ENCODE data around the gene PC.
"Not testable (repeated sequence)": the region's sequence is repeated elsewhere in the genome, so short reads cannot be mapped to it uniquely, and the experiment has no call there.

PC gene

GRCh38 chr11:66823700-66824099, 134.5 kb downstream of the PC start:
- TF ChIP-seq JUND (IDR thresholded peaks at IDR 0.05; ENCODE audit: low read depth): no peak
- DNase-seq (ENCODE audit: low read depth in 1 of 2, low spot score in 1 of 2): no peak
- in situ Hi-C loops (cut with HindIII; ENCODE audit: low pct_unique_long_range_greater_than_20kb, low sequenced_read_pairs): no loop called here

DNA sequence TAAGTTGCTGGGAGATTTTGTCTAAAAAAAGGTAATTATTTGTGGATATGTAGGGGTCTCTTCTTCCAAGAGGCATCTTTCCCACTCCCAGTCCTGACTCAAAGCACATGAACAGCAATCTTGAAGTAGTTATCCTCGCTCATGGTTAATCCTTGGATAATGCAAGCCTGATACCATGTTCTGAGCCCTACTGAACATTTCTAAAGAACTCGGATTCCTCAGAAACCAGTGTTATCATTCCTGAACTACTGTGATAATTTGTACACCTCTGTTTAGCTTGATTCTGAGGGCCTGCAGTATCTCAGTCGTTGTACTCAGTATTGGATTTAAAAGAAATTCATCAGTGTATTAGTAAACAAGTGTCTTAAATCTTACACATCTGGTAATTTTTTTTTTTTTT, 137.3 kb downstream of the PC start:
- in situ Hi-C loops (cut with HindIII; ENCODE audit: low pct_unique_long_range_greater_than_20kb, low sequenced_read_pairs): no loop called here
- TF ChIP-seq JUND (IDR thresholded peaks at IDR 0.05; ENCODE audit: low read depth): no peak
- DNase-seq (ENCODE audit: low read depth in 1 of 2, low spot score in 1 of 2): no peak

DNA sequence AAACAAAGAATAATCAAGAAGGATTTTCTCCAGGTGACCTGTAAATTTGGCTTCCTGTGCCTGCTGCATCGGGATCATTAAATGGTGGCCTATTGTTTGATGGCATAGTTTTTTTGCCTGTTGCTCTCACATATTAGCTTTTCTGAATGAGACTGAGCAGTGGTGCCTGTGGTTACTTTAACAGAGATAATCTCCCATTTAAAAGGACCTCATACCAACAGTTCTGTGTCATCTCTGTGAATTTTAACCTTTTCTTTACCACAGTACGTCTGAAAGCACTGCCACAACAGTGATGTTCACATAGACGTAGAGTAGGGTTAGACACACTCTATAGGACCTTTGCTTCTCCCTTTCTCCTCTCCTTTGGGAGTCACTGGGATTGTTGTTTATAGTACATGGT, 137.8 kb downstream of the PC start:
- no peak for DNase-seq (ENCODE audit: low read depth in 1 of 2, low spot score in 1 of 2)
- no peak for TF ChIP-seq JUND (IDR thresholded peaks at IDR 0.05; ENCODE audit: low read depth)
- in situ Hi-C loops (cut with HindIII; ENCODE audit: low pct_unique_long_range_greater_than_20kb, low sequenced_read_pairs): no loop called here

- in situ Hi-C loops (cut with HindIII; ENCODE audit: low pct_unique_long_range_greater_than_20kb, low sequenced_read_pairs): no loop called here
- no peak for TF ChIP-seq JUND (IDR thresholded peaks at IDR 0.05; ENCODE audit: low read depth)
- no peak for DNase-seq (ENCODE audit: low read depth in 1 of 2, low spot score in 1 of 2)
Observed at GRCh38 chr11:66818231-66818955, 139.8 kb downstream of the PC start.

DNA sequence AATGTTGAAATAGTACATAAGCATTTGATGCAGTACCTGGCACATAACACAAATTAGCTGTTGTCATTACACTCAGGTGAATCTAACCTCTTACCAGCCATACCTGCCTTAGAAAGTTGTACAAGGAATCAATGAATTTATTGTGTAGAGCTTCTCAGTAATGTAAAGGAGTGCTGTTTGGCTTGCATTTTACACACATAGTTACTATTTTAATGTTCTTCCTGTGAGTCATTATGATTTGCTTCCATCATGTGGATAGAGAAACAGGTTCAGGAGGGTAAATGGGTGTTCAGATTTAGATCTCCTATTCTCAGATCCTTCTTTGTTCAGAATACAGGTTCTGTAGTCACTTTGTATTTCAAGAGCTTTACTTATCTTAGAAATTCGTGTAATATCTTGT, 142.5 kb downstream of the PC start:
- no peak for TF ChIP-seq JUND (IDR thresholded peaks at IDR 0.05; ENCODE audit: low read depth)
- in situ Hi-C loops (cut with HindIII; ENCODE audit: low pct_unique_long_range_greater_than_20kb, low sequenced_read_pairs): no loop called here
- DNase-seq (ENCODE audit: low read depth in 1 of 2, low spot score in 1 of 2): no peak

- no peak for DNase-seq (ENCODE audit: low read depth in 1 of 2, low spot score in 1 of 2)
- TF ChIP-seq JUND (IDR thresholded peaks at IDR 0.05; ENCODE audit: low read depth): no peak
- in situ Hi-C loops (cut with HindIII; ENCODE audit: low pct_unique_long_range_greater_than_20kb, low sequenced_read_pairs): no loop called here
Observed at GRCh38 chr11:66814678-66815077, 143.5 kb downstream of the PC start.

DNA sequence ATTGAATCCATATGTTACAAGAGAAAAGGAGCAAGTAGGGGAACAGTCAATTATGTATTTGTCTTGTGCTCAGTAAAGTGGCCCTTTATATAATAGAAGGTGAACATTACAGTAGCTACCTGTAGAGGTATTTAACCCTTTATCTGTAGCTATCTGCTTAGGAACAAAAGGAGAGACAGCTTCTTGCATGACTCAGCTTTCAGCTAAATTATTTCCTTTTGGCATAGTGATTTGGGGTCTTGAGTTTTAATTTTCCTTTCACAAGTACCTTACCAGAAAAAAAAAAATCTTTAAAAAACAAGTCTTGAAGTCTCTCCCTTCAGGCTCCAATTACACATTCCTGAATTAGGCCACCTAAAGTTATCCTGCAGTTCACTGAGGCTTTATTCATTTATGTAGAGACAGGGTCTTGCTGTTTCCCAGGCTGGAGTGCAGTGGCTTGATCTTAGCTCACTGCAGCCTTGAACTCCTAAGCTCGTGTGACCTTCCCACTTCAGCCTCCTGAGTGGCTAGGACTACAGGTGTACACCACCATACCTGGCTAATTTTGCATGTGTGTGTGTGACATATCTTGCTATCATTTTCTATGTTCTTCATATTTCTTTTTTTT, 147.5 kb downstream of the PC start:
- TF ChIP-seq JUND (IDR thresholded peaks at IDR 0.05; ENCODE audit: low read depth): no peak
- DNase-seq (ENCODE audit: low read depth in 1 of 2, low spot score in 1 of 2): no peak
- in situ Hi-C loops (cut with HindIII; ENCODE audit: low pct_unique_long_range_greater_than_20kb, low sequenced_read_pairs): no loop called here

DNA sequence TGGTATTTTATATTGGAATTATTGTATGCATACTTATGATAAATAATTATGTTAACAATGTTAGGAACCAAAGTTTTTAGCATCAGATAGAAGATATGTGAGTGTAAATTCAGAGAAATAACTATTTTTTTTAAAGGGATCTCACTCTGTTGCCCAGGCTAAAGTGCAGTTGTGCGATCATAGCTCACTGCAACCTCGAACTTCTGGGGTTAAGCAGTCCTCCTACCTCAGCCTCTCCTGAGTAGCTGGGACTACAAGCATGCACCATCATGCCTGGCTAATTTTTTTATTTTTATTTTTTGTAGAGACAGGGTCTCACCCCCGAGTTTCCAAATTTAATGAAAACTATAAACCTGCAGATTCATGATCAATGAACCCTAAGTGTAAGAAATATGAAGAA, 148.6 kb downstream of the PC start:
- DNase-seq (ENCODE audit: low read depth in 1 of 2, low spot score in 1 of 2): no peak
- TF ChIP-seq JUND (IDR thresholded peaks at IDR 0.05; ENCODE audit: low read depth): no peak
- in situ Hi-C loops (cut with HindIII; ENCODE audit: low pct_unique_long_range_greater_than_20kb, low sequenced_read_pairs): no loop called here

DNA sequence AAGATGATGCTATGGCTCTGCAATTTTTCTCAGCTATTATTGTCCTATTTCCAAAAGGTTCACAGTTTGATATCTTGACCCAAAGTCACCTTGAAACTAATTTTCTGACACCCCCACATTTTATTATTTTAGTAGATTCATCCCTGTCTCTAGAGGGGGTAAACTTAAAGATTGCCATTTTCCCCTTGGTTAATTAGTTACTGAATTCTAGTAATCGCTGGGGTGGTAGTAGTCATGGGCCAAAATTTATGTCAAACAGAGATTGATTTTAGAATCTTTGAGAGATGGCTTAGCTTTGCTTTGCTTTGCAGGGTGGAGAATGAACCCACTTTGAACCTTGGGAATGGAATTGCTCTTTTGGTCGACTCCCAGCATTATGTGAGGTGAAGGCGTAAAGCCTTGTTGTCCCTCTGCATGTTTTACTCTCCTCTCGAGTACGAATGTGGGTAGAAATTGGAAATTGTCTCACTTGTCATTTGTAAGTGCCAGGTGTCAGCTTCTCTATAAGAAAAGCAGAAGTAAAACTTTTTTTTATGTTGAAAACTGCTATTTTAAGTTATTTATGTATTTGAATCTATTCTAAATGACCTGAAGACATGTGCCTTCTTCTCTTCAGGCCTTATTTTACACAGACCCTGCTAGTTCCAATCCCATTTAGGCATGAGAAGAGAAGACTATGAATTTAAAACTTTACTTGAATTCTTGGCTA, 157.3 kb downstream of the PC start:
- in situ Hi-C loops (cut with HindIII; ENCODE audit: low pct_unique_long_range_greater_than_20kb, low sequenced_read_pairs): no loop called here
- DNase-seq (ENCODE audit: low read depth in 1 of 2, low spot score in 1 of 2): no peak
- no peak for TF ChIP-seq JUND (IDR thresholded peaks at IDR 0.05; ENCODE audit: low read depth)

GRCh38 chr11:66799815-66800214, 158.4 kb downstream of the PC start:
- in situ Hi-C loops (cut with HindIII; ENCODE audit: low pct_unique_long_range_greater_than_20kb, low sequenced_read_pairs): not testable (repeated sequence)

More at GRCh38 chr11:66799815-66800214, 158.4 kb downstream of the PC start:
- DNase-seq (ENCODE audit: low read depth in 1 of 2, low spot score in 1 of 2): not testable (repeated sequence)
